K562 (cell line): ENCODE data around the gene SLC27A2.

Experiments used
- ATF2 ChIP-seq: sonication (generic); formaldehyde crosslinking; IDR thresholded peaks from 2 replicates; pipeline ENCODE4 v1.8.1; 2022; ENCODE audit warnings: missing genetic modification reagents
- CTCF ChIP-seq, 3 experiments: IDR thresholded peaks in 2 of 3; conservative IDR thresholded peaks in 1 of 3; 2 replicates each; pipeline ENCODE4 v1.5.1; 2011 to 2012; ENCODE audit warnings: low read length in 3 of 3, mild to moderate bottlenecking in 3 of 3, control low read depth in 2 of 3, improper control_type of control experiment in 1 of 3, inconsistent platforms in 1 of 3, low read depth in 1 of 3, mixed read lengths in 1 of 3, moderate library complexity in 1 of 3; ENCODE audit not compliant: insufficient read depth in 2 of 3
- FOXK1 ChIP-seq: sonication (generic); formaldehyde crosslinking; IDR thresholded peaks from 2 replicates; pipeline ENCODE4 v1.8.0; 2022; ENCODE audit warnings: missing genetic modification reagents, mild to moderate bottlenecking, borderline replicate concordance
- MAX ChIP-seq: sonication (generic); formaldehyde crosslinking; IDR thresholded peaks from 2 replicates; pipeline ENCODE4 v1.9.0; 2022; ENCODE audit warnings: mild to moderate bottlenecking, missing genetic modification reagents
- MXD1 ChIP-seq: fragments of 250-450 bp; sonication (Bioruptor Pico); IDR thresholded peaks from 2 replicates; pipeline ENCODE4 v1.8.0; 2021; ENCODE audit warnings: borderline replicate concordance, mild to moderate bottlenecking, moderate library complexity; ENCODE audit not compliant: poor library complexity, severe bottlenecking
- NCOR1 ChIP-seq: fragments of 450-650 bp; IDR thresholded peaks from 2 replicates; pipeline ENCODE4 v1.6.1; 2016; ENCODE audit warnings: mild to moderate bottlenecking, moderate library complexity
- POLR3A ChIP-seq: IDR thresholded peaks from 2 replicates; pipeline ENCODE4 v1.6.1; 2011; ENCODE audit warnings: borderline replicate concordance, mild to moderate bottlenecking, moderate library complexity; ENCODE audit not compliant: insufficient read length, insufficient read depth; ENCODE audit errors: extremely low read depth
- TAF1 ChIP-seq: IDR thresholded peaks from 2 replicates; pipeline ENCODE4 v1.6.1; 2011; ENCODE audit warnings: mild to moderate bottlenecking, low read length, moderate library complexity; ENCODE audit not compliant: insufficient read depth, control insufficient read depth, severe bottlenecking; ENCODE audit errors: extremely low read depth
- TEAD4 ChIP-seq, 2 experiments: sonication (generic) in 1 of 2; formaldehyde crosslinking in 1 of 2; IDR thresholded peaks; 2 replicates each; pipeline versions ENCODE4 v1.6.1 to v1.8.0; 2012 to 2022; ENCODE audit warnings: borderline replicate concordance in 1 of 2, inconsistent platforms in 1 of 2, low read length in 1 of 2, mild to moderate bottlenecking in 1 of 2, missing genetic modification reagents in 1 of 2
- ZBTB11 ChIP-seq, 3 experiments: fragments of 200-800 bp in 1 of 3; fragments of 250-450 bp in 1 of 3; fragments of 450-650 bp in 1 of 3; sonication (Bioruptor Pico) in 1 of 3; sonication (Bioruptor generic) in 1 of 3; formaldehyde crosslinking in 1 of 3; IDR thresholded peaks; 2 replicates each; pipeline versions ENCODE4 v1.6.1 to v1.8.0; 2016 to 2022; ENCODE audit warnings: mild to moderate bottlenecking in 2 of 3, missing genetic modification characterization in 2 of 3, missing compliant biosample characterization in 1 of 3, moderate library complexity in 1 of 3
- ZFX ChIP-seq: sonication (generic); formaldehyde crosslinking; IDR thresholded peaks from 2 replicates; pipeline ENCODE4 v1.8.0; 2022; ENCODE audit warnings: mild to moderate bottlenecking, missing genetic modification reagents, moderate library complexity
- ZNF274 ChIP-seq: IDR thresholded peaks from 2 replicates; pipeline ENCODE4 v1.6.1; 2011; ENCODE audit warnings: low read depth, mild to moderate bottlenecking, low read length, moderate library complexity, borderline replicate concordance
- ZNF644 ChIP-seq: fragments of 200-800 bp; sonication (Bioruptor generic); IDR thresholded peaks from 2 replicates; pipeline ENCODE4 v1.6.1; 2016; ENCODE audit warnings: low read depth, missing genetic modification characterization, missing compliant biosample characterization

GRCh38 chr15:50251638-50252182 lies 69.7 kb downstream of the SLC27A2 start:
- TF ChIP-seq ZNF274 (no peak), POLR3A (no peak), FOXK1 (CRISPR knock-in tag) (no peak), ZFX (no peak), MXD1 (CRISPR knock-in tag) (no peak), TAF1 (no peak), CTCF (IDR thresholded peaks at IDR 0.05 in 2 of 3, conservative IDR thresholded peaks at IDR 0.05 in 1 of 3; ENCODE audit: insufficient read depth in 2 of 3, low read depth in 1 of 3, low read length in 3 of 3) (peak in 2 of 3 experiments; percentile 34 to 47; a peak in 4 of 6 replicates), NCOR1 (no peak), MAX (CRISPR knock-in tag) (no peak), TEAD4 (IDR thresholded peaks at IDR 0.05; ENCODE audit: low read length) (no peak), TEAD4 (CRISPR knock-in tag; IDR thresholded peaks at IDR 0.05; ENCODE audit: borderline replicate concordance) (no peak), ZNF644 (no peak), ZBTB11 (CRISPR knock-in tag; IDR thresholded peaks at IDR 0.05) (no peak), ATF2 (CRISPR knock-in tag) (no peak)
